GM21367 (cell line): ENCODE results near the gene STARD9.
"Not testable (repeated sequence)": the region's sequence is repeated elsewhere in the genome, so short reads cannot be mapped to it uniquely, and the experiment has no call there.

Experiments
- ATAC-seq: cut with Tn5 transposase; IDR thresholded peaks from one replicate; pipeline ENCODE4 v1.9.1; 2021; ENCODE audit not compliant: unreplicated experiment

The STARD9 gene

DNA sequence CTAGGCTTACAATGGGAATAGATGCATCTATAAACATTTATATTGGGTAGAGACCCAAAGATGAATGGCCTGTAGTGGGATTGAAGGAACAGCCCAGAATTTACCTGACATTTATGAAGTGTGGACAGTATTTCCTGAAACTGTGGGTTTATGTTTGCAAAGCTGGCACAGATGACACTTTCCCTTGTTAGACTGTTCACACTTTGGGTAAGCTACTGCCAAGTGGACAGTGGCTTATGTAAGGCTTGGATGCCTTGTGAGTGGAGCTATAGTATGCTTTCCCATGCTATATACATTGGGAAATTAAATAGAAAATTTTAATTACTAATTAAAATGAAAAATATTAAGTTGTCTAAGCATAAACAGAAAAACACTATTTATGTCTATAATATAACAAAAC is 48.5 kb downstream of the STARD9 start:
- no peak for ATAC-seq

DNA sequence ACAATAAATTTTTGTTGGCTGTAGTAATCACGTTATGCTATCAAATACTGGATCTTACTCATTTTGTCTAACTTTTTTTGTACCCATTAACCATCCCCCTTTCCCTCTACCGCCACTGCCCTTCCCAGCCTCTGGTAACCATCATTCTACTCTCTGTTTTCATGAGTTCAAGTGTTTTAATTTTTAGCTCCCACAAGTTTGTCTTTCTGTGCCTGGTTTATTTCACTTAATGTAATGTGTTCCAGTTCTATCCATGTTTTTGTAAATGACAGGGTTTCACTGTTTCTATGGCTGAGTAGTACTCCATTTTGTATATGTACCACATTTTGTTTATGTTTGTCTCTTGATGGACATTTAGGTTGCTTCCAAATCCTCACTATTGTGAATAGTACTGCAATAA is 52.1 kb downstream of the STARD9 start:
- no peak for ATAC-seq

DNA sequence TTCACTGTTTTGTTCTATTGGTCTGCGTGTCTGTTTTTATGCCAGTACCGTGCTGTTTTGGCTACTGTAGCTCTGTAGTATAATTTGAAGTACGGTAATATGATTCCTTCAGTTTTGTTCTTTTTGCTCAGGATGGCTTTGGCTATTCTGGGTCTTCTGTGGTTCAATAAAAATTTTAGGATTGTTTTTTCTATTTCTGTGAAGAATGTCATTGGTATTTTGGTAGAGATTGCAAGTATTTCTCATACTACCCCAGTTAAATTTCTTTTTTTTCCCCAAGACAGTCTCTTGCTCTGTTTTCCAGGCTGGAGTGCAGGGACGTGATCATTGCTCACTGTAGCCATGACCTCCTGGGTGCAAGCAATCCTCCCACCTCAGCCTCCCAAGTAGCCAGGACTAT is 53.4 kb downstream of the STARD9 start:
- no peak for ATAC-seq

DNA sequence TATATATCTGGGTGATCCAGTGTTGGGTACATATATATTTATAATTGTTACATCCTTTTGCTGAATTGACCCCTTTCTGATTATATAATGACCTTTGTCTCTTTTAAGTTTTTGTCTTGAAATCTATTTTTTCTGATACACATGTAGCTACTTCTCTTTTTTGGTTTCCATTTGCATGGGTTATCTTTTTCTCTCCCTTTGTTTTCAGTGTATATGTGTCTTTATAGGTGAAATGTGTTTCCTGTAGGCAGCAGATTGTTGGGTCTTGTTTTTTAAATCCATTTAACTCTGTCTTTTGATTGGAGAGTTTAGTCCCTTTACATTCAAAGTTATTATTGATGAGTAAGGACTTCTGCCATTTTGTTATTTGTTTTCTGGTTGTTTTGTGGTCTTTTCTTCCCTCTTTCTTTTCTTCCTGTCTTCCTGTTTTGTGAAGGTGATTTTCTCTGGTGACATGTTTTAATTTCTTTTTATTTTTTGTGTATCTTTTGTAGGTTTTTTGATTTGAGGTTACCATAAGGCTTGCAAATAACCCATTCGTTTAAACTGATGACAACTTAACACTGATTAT is 56.8 kb downstream of the STARD9 start:
- ATAC-seq, result no peak

DNA sequence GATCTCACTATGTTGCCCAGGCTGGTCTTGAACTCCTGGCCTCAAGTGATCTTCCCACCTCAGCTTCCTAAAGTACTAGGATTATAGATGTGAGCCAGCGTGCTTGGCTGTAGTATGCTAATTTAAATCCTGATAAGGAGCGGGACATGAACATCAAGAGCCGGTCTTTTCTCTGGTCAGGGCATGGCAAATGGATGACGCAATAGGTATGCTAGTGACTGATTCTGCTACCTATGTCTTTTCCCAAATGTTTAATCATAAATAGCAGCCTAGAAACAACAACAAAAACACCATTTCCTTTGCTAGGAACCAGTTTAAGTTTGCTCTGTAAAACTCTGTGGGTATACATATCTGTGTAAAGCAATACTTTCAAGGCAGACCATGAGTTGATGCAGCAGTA is 64.7 kb downstream of the STARD9 start:
- ATAC-seq, result no peak

DNA sequence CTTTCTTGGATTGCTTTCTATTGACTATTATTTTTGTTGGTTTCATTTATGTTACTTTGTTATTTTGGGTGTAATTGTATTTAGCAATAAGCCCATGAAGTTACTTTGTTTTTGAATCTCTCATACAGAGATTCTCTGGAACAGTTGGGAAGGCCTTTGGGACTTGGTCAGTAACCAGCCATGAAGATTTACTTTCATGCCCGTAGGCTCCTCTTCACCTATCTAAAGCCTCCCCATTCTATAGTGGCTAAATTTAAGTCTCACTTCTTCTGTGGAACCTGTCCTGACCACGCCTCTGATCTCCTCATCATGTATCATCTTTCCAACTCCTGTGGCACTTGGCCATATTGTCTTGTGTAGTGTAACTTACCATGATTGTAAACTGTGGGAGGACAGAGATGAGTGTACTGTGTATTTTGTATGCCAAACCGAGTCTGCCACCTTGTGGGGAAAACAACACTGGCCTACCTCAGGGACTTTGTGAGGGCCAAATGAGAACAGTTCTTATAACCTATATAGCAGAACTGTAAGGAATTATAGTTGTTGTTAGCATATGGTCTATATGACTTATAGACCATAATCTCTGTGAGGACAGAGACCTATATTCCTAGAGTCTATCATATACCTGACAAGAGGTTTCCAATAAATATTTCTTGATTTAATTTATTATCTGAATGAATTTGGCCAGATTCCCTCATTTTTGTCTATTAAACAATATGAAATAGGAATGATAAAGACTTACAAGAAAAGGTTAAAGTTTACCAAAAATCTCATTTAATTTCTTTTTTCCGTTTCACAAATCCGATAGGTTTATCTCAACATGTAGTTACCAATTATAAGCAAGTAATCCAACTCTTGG is 75.0 kb downstream of the STARD9 start:
- ATAC-seq, result no peak

DNA sequence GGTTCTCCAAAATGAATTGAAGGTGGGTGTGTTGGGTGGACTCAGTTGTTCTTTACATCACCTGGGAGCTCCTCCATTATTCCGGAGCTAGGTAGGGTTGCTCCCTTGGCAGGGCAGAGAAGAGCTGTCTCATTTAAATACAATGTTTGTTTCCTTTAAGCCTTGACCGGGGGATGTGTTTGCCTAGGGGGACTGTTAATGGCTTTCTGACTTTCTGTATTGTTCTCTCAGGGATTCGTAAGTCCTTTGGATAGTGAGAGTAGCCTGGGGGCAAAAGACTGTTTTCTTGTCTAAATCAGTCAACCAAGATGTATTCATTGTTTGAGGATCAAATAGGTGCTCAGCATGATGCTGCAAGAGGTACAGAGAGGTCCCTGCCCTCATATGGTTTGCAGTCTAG is 90.4 kb downstream of the STARD9 start:
- ATAC-seq, result no peak

DNA sequence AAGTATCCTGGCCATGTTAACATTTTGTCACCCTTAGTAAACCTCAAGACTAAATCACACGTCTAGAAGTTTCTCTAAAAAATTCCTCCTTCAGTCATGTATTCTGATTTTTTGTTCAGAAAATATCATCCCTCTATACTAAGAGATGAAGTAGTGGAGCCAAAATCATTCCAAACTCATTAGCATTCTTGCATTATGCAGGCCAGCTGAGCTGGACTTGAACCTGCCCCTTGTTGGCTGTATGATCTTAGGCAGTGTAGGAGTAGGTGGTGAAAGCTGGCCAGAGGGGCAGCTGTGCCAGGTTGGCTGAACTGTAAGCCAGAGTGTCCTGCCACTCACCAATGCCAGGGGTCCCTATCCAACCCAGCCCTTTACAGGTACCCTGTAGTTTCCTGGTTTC is 92.4 kb downstream of the STARD9 start:
- ATAC-seq, result no peak

DNA sequence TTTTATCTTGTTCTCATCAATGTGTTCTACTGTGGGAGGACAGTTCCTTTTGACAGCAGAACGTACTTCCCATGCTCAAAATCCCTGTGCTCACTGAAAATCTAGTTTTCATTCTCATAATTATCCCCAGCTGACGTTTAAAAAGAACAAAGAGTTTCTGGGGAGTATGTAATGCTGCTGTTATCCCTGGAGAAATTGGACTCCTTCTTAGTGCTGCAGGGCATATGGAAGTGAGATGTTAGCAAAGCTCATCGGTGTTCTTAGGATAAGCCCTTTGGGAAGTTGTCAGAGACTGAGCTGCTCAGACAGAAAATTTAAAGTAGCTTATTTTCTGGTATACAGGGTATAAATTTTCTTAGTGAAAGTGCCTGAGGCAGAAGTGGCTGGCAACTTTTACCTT is 95.0 kb downstream of the STARD9 start:
- no peak for ATAC-seq

DNA sequence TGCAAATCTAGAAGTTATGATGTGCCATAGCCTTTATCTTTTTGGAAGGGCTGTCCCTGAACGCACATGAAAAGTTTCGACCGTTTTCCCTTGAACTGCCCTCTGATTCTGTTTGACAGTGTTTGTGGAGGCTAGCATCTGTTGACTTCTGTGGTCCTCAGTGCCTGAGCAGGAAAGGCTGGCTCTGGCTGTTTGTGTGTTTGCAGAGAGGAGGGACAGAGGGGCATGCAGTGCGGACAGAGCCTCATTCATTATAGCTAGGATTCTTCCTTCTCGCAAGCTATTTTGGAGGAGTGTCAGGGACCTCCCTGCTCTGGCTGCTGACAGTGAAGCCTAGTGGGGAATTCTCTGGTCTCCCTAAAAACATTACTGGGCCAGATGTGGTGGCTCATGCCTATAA is 97.0 kb downstream of the STARD9 start:
- ATAC-seq, result no peak

DNA sequence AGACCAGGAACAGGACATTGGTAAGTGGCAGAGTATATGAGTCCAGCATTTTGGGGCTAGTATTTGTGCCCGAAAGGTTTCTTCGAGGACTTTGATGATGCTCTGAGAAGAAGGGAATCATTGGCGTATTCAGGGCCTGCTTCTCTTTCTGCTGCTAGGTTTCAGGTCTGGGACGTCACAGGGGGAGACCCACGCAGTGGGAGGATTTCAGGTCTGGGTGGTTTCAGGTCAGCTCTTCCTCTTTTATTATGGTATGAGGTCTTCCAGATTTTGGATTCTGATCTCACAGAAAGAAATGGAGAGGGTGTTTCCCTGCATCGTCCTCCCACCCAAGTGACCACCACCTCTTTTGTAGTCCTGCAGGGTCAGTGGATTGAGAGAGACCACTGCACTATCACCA is 99.1 kb downstream of the STARD9 start:
- ATAC-seq, result no peak

DNA sequence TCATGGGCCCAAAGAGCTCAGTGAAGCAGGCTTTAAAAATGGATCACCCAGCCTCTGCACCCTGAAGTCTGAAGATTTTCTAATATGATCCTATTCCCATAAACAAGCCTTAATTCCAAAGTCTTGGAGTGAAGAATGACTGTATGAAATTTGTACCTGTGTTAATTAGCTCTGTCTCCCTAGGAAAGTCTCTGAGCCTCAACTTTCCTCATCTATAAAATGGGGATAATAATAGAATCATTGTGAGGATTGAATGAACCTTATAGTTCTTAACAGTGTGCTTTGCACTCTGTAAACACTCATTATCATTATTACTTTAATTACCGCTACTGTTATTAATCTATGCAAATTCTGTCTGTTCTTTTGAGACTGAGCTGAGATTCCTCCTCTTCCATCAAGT is 99.6 kb downstream of the STARD9 start:
- ATAC-seq, result no peak

DNA sequence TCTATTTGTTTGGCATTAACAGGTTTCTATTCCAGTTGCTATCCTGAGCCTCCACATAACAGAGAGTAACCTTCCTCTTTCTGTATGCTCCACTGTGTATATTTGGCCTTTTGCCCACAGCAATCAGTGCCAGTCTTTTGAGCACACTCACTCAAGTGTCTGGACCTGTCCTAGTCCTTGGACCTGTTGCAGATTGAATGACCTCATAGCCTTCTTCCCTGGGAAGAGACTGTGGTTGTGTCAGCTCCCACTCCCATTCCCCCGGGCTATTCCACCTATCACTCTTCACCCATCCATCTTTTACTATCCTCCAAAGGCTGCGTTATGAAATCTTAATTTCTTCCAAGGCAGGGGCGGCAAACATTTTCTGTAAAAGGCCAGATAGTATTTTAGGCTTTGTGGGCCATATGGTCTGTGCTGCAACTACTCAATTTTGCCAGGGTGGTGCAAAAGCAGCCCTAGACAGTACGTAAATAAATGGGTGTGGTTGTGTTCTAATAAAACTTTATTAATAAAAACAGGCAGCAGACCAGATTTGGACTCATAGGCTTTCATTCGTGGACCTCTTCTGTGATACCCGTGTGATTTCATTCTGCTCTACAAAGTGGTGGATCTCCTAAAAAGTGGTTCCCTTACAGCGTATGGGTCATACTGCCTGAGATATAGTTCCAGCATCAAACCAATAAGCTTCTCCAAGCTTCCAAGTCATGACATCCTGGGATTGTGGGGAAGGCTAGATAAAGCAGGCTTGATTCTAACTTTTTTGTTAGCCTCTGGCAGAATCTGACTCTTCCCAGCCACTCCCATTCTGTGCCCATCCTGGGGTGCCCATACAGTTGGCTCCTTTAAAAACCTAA is 104.1 kb downstream of the STARD9 start:
- ATAC-seq, result no peak

DNA sequence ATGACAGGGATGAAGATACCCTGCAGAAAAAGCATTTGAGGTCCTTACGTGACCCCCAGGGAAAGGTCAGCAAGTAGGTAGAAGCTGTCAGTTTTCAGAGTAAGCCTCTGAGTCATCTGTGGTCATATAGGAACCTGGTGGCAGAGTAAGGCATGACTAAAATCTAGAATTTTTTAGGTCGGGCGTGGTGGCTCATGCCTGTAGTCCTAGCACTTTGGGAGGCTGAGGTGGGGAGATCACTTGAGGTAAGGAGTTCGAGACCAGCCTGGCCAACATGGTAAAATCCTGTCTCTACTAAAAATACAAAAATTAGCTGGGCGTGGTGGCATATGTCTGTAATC is 104.7 kb downstream of the STARD9 start:
- not testable (repeated sequence) for ATAC-seq

DNA sequence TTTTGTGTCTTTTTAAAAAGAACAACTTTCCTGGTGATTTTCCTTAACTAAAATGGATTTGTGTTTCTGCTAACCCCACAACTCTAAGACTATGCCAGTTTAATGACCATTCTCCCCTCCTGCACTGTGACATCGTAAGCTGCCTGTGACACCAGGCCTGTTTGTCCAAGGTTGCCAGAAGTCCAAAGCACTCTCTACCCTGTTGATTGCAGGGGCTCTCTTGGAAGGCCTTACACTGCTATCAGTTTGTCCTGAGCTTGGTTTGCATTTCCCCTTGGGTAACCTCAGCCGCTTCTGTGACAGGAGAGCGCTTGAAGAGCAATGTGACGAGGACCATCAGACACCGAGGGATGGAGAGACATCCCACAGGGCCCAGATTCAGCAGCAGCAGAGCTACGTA is 105.7 kb downstream of the STARD9 start:
- ATAC-seq, result no peak

DNA sequence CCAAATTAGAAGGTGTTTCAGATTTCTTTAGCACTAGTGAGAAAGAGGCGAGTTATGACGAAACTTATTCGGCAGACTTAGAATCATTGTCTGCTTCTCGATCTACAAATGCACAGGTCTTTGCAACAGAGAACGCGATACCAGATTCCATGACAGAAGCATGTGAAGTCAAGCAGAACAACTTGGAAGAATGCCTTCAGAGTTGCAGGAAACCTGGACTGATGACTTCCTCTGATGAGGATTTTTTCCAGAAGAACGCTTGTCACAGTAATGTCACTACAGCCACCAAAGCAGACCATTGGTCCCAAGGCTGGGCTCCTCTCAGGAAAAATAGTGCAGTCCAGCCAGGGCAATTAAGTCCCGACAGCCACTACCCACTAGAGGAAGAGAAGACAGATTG is 110.9 kb downstream of the STARD9 start:
- ATAC-seq, result no peak

DNA sequence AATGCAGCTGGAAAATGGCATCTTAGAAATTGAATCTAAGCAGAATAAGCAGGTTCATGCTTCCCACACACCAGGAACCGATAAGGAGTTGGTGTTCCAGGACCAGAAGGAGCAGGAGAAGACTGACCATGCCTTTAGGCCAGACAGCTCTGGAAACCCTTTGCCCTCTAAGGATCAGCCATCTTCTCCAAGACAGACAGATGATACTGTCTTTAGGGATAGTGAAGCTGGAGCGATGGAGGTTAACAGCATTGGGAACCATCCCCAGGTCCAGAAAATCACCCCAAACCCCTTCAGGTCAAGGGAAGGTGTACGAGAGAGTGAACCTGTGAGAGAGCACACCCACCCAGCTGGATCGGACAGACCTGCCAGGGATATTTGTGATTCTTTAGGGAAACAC is 112.3 kb downstream of the STARD9 start:
- no peak for ATAC-seq

DNA sequence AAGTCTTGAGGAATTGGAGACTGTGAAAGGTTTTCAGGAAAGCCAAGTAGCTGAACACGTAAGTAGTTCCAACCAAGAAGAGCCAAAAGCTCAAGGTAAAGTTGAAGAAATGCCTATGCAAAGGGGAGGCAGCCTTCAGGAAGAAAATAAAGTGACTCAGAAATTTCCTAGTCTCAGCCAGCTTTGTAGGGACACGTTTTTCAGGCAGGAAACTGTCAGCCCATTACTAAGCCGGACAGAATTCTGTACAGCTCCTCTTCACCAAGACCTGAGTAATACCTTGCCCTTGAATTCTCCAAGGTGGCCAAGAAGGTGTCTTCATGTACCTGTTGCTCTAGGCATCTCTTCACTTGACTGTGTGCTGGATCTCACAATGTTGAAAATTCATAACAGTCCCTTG is 112.9 kb downstream of the STARD9 start:
- no peak for ATAC-seq

DNA sequence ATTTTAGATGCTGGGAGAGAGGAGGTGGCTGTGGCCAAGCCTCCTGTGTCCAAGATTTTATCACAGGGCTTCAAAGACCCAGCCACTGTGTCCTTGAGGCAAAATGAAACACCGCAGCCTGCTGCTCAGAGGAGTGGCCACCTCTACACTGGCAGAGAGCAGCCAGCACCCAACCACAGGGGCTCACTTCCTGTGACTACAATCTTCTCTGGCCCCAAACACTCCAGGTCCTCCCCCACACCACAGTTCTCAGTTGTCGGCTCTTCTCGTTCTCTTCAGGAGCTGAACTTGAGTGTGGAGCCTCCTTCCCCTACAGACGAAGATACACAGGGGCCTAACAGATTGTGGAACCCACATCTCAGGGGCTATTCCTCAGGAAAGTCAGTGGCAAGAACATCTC is 115.9 kb downstream of the STARD9 start:
- ATAC-seq, result no peak

DNA sequence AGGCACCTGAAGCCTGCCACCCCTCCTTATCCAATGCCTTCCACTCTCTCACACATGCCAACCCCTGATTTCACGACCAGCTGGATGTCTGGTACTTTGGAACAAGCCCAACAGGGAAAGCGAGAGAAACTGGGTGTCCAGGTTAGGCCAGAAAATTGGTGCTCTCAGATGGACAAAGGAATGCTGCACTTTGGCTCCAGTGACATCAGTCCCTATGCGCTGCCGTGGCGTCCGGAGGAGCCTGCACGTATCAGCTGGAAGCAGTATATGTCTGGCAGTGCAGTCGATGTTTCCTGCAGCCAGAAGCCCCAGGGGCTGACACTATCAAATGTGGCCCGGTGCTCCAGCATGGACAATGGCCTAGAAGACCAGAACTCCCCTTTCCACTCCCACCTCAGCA is 116.4 kb downstream of the STARD9 start:
- no peak for ATAC-seq

DNA sequence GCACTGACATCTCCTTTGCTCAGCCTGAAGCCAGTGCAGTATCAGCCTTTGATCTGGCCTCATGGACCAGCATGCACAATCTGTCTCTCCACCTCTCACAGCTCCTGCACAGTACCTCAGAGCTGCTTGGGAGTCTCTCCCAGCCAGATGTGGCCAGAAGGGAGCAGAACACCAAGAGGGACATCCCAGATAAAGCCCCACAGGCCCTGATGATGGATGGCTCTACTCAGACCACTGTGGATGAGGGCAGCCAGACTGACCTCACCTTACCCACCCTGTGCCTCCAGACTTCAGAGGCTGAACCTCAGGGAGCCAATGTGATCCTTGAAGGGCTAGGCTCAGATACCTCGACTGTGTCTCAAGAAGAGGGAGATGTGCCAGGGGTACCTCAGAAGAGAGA is 117.1 kb downstream of the STARD9 start:
- no peak for ATAC-seq

DNA sequence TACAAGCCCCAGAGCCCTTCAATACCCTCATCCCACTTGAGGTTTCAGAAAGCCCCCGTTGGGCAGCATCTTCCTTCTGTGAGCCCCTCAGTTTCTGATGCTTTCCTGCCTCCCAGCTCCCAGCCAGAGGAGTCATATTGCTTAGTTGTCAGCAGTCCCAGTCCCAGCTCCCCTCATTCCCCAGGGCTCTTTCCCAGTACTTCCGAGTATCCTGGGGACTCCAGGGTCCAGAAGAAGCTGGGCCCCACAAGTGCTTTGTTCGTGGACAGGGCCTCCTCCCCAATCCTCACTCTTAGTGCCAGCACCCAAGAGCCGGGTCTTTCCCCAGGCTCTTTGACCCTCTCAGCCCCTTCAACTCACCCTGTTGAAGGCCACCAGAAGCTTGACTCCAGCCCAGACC is 117.6 kb downstream of the STARD9 start:
- ATAC-seq, result no peak
